B cell (primary cell): ENCODE results near the gene HSPBP1.

Experiments
- CTCF ChIP-seq: fragments of 200-600 bp; IDR thresholded peaks from one replicate; pipeline ENCODE4 v1.8.0; 2022; ENCODE audit warnings: antibody characterized with exemption, mild to moderate bottlenecking
- EZH2 ChIP-seq: IDR thresholded peaks from 2 replicates; pipeline ENCODE4 v1.6.1; 2012; ENCODE audit warnings: borderline replicate concordance, low read depth, mild to moderate bottlenecking, moderate library complexity, low read length; ENCODE audit not compliant: insufficient read depth, poor library complexity, severe bottlenecking

- no peak for TF ChIP-seq CTCF
- no peak for TF ChIP-seq EZH2
Observed at GRCh38 chr19:55310498-55310897, 30.6 kb upstream of the HSPBP1 start.
